Ascending aorta (tissue), 2 donors: ENCODE data around the gene TAX1BP1. TPM values are rescaled to one million over a fixed set of nuclear protein-coding genes. Genes with fewer than 3 reads are reported as not detected.

Source experiments
- DNase-seq, 2 donors: peaks; one replicate each; pipeline ENCODE4 v3.0.0-alpha.2; 2019; ENCODE audit warnings: low spot score in 2 of 2
- H3K27ac ChIP-seq, 2 donors: fragments of 200-600 bp; sonication (generic); one replicate each; pipeline ENCODE4 v1.5.1; 2016 to 2017; ENCODE audit warnings: mild to moderate bottlenecking in 1 of 2
- H3K27me3 ChIP-seq: fragments of 200-600 bp; sonication (generic); one replicate; pipeline ENCODE4 v1.5.1; 2017
- H3K36me3 ChIP-seq, 2 donors: fragments of 200-600 bp; sonication (generic); one replicate each; pipeline ENCODE4 v1.5.1; 2016
- H3K4me1 ChIP-seq, 2 donors: fragments of 200-600 bp; sonication (generic); one replicate each; pipeline ENCODE4 v1.5.1; 2016 to 2017; ENCODE audit warnings: mild to moderate bottlenecking in 1 of 2
- H3K4me3 ChIP-seq, 2 donors: fragments of 200-600 bp; sonication (generic); one replicate each; pipeline ENCODE4 v1.5.1; 2016 to 2017; ENCODE audit warnings: mild to moderate bottlenecking in 1 of 2
- H3K9me3 ChIP-seq, 2 donors: fragments of 200-600 bp; sonication (generic); one replicate each; pipeline ENCODE4 v1.5.1; 2016
- intact Hi-C: fragments of 100-400 bp; cut with DNase I; formaldehyde crosslinking; loops from one replicate; pipeline ENCODE4 v1.15.1; 2023
- total RNA-seq: library from RNA; depleted of rRNA; stranded (reverse); fragments of >200 nt; gene quantifications from one replicate; pipeline ENCODE4 v1.1.0, GENCODE V29; 2016
- TF ChIP-seq, protein P1 (sequence below), 3 experiments: fragments of 200-600 bp in 2 of 3; fragments of 450-650 bp in 1 of 3; sonication (generic) in 2 of 3; IDR thresholded peaks; one replicate each; pipeline ENCODE4 v1.5.1; 2016 to 2019; ENCODE audit warnings: antibody characterized with exemption in 3 of 3, mild to moderate bottlenecking in 1 of 3, moderate library complexity in 1 of 3

Gene TAX1BP1
- total RNA-seq, 1 donor from 2014 or later, result 32.6 TPM

GRCh38 chr7:27746486-27746885 is 6.5 kb downstream of the TAX1BP1 start:
- TF ChIP-seq, protein P1, sequence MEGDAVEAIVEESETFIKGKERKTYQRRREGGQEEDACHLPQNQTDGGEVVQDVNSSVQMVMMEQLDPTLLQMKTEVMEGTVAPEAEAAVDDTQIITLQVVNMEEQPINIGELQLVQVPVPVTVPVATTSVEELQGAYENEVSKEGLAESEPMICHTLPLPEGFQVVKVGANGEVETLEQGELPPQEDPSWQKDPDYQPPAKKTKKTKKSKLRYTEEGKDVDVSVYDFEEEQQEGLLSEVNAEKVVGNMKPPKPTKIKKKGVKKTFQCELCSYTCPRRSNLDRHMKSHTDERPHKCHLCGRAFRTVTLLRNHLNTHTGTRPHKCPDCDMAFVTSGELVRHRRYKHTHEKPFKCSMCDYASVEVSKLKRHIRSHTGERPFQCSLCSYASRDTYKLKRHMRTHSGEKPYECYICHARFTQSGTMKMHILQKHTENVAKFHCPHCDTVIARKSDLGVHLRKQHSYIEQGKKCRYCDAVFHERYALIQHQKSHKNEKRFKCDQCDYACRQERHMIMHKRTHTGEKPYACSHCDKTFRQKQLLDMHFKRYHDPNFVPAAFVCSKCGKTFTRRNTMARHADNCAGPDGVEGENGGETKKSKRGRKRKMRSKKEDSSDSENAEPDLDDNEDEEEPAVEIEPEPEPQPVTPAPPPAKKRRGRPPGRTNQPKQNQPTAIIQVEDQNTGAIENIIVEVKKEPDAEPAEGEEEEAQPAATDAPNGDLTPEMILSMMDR (IDR thresholded peaks at IDR 0.05), result no peak
- no peaks in the 10 kb centered on the region for H3K27me3 ChIP-seq
- H3K36me3 ChIP-seq, result peaks cover 21 to 28% of the 10 kb centered on the region in 2 donors
- peaks cover 3 to 19% of the 10 kb centered on the region in 2 donors for H3K4me1 ChIP-seq
- H3K27ac ChIP-seq, result no peak overlapping the region
- H3K9me3 ChIP-seq, result no peaks in the 10 kb centered on the region
- no peak for DNase-seq
- H3K4me3 ChIP-seq, result no peak overlapping the region
- intact Hi-C loops, result loop anchor here (10.0 kb wide), 1 partner anchor 338 kb away; no protein-coding TSS in a partner anchor

DNA sequence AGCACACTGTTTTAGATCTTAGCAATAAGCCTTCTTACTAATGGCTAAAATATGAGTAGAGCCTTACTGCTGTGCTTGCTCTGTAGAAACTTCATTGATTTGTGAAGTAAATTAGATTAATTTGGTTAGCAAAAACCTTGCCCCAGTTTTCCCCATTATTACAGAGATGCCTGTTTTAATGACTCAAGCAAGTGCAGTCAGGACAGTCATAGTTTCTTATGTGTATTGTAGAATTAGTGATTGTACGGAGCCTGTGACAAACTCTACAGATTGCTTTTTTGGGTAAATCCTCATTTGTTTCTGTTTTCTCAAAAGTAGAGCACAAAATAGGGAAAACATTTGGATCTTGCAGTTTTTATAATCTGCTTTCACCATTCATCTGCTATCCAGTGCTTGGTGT is 7.0 kb downstream of the TAX1BP1 start:
- DNase-seq, result no peak
- TF ChIP-seq, protein P1 (IDR thresholded peaks at IDR 0.05), result no peak
- Histone ChIP-seq H3K9me3 (no peaks in the 10 kb centered on the region), H3K27ac (no peak overlapping the region), H3K4me3 (no peak overlapping the region), H3K27me3 (no peaks in the 10 kb centered on the region), H3K4me1 (peaks cover 2 to 19% of the 10 kb centered on the region in 2 donors), H3K36me3 (peaks cover 25 to 33% of the 10 kb centered on the region in 2 donors)
- intact Hi-C loops, result loop anchor here (10.0 kb wide), 1 partner anchor 338 kb away; no protein-coding TSS in a partner anchor

- Histone ChIP-seq H3K36me3 (peaks cover 25 to 37% of the 10 kb centered on the region in 2 donors), H3K4me1 (peaks cover 2 to 19% of the 10 kb centered on the region in 2 donors), H3K4me3 (no peak overlapping the region), H3K27ac (peak overlapping the region in 1 of 2 donors; percentile 8), H3K27me3 (no peaks in the 10 kb centered on the region), H3K9me3 (no peaks in the 10 kb centered on the region)
- TF ChIP-seq, protein P1 (IDR thresholded peaks at IDR 0.05), result no peak
- DNase-seq, result no peak
- intact Hi-C loops, result loop anchor here (10.0 kb wide), 1 partner anchor 337 kb away; no protein-coding TSS in a partner anchor
These were observed 7.8 kb downstream of the TAX1BP1 start for GRCh38 chr7:27747589-27748368.

DNA sequence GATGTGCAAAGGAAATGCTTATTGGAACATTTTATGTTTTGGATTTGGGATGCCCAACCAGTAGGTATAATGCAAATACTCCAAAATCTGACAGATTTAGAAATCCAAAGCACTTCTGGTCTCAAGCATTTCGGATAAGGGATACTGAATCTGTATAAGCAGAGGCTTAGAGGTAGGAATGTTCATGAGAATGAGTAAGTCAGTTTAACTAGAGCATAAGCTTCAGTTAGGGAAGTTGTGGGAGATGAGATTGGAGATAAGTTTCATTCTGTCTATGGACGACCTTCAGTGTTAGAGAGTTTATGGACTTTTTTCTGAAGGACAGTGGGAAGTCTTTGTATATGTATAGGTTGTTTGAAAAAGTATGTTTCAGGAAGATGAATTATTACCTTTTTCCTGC is 10.4 kb downstream of the TAX1BP1 start:
- Histone ChIP-seq H3K4me1 (peaks cover 2 to 14% of the 10 kb centered on the region in 2 donors), H3K27ac (no peak overlapping the region), H3K27me3 (no peaks in the 10 kb centered on the region), H3K4me3 (no peak overlapping the region), H3K36me3 (peaks cover 25 to 37% of the 10 kb centered on the region in 2 donors), H3K9me3 (no peaks in the 10 kb centered on the region)
- DNase-seq, result no peak
- TF ChIP-seq, protein P1 (IDR thresholded peaks at IDR 0.05), result no peak
- intact Hi-C loops, result no loop called here

- no peaks in the 10 kb centered on the region for H3K9me3 ChIP-seq
- peaks cover 25 to 43% of the 10 kb centered on the region in 2 donors for H3K36me3 ChIP-seq
- H3K4me1 ChIP-seq, result peaks cover 2 to 7% of the 10 kb centered on the region in 2 donors
- intact Hi-C loops, result no loop called here
- no peak overlapping the region for H3K4me3 ChIP-seq
- no peaks in the 10 kb centered on the region for H3K27me3 ChIP-seq
- no peak for DNase-seq
- TF ChIP-seq, protein P1 (IDR thresholded peaks at IDR 0.05), result no peak
- H3K27ac ChIP-seq, result no peak overlapping the region
These were observed 12.1 kb downstream of the TAX1BP1 start for GRCh38 chr7:27751888-27752660.
